ENCODE data around the gene NFAT5.

NFAT5 gene

GRCh38 chr16:69720822-69721430, 155.2 kb downstream of the NFAT5 start:
- Histone ChIP-seq H3K4me1 (ENCODE audit: insufficient read depth, low read length) (peaks cover 8% of the 10 kb centered on the region), H3K4me2 (ENCODE audit: insufficient read depth, low read length) (no peak overlapping the region), H3K9me3 (ENCODE audit: insufficient read depth, low read length, severe bottlenecking) (no peaks in the 10 kb centered on the region), H3K27ac (ENCODE audit: low read length) (no peak overlapping the region), H3K27me3 (ENCODE audit: insufficient read depth, low read length, poor library complexity) (no peaks in the 10 kb centered on the region), H3K9ac (ENCODE audit: low read depth, low read length) (no peak overlapping the region), H3K79me2 (ENCODE audit: insufficient read depth, low read length) (no peaks in the 10 kb centered on the region), H3K36me3 (ENCODE audit: insufficient read depth, low read length) (no peaks in the 10 kb centered on the region), H2AFZ (ENCODE audit: low read depth, low read length) (no peak overlapping the region), H4K20me1 (ENCODE audit: insufficient read depth, low read length) (no peaks in the 10 kb centered on the region), H3K4me3 (ENCODE audit: low read depth in 1 of 2, low read length in 2 of 2) (no peak overlapping the region)
- ATAC-seq (ENCODE audit: insufficient read depth, low read depth) (no peak), DNase-seq (no peak)
- TF ChIP-seq CTCF (IDR thresholded peaks at IDR 0.05; ENCODE audit: borderline replicate concordance, extremely low read depth, low read length, poor library complexity, severe bottlenecking) (no peak), EZH2 (IDR thresholded peaks at IDR 0.05; ENCODE audit: borderline replicate concordance, low read depth, low read length, severe bottlenecking) (no peak)

- Histone ChIP-seq H2AFZ (ENCODE audit: low read depth, low read length) (no peak overlapping the region), H3K27me3 (ENCODE audit: insufficient read depth, low read length, poor library complexity) (no peaks in the 10 kb centered on the region), H3K27ac (ENCODE audit: low read length) (no peak overlapping the region), H3K4me3 (ENCODE audit: low read depth in 1 of 2, low read length in 2 of 2) (no peak overlapping the region), H3K9me3 (ENCODE audit: insufficient read depth, low read length, severe bottlenecking) (no peaks in the 10 kb centered on the region), H4K20me1 (ENCODE audit: insufficient read depth, low read length) (no peaks in the 10 kb centered on the region), H3K4me1 (ENCODE audit: insufficient read depth, low read length) (peaks cover 14% of the 10 kb centered on the region), H3K79me2 (ENCODE audit: insufficient read depth, low read length) (no peaks in the 10 kb centered on the region), H3K36me3 (ENCODE audit: insufficient read depth, low read length) (no peaks in the 10 kb centered on the region), H3K4me2 (ENCODE audit: insufficient read depth, low read length) (no peak overlapping the region), H3K9ac (ENCODE audit: low read depth, low read length) (no peak overlapping the region)
- no peak for DNase-seq
- ATAC-seq (ENCODE audit: insufficient read depth, low read depth) = no peak
- no peak for TF ChIP-seq CTCF (IDR thresholded peaks at IDR 0.05; ENCODE audit: borderline replicate concordance, extremely low read depth, low read length, poor library complexity, severe bottlenecking)
- TF ChIP-seq EZH2 (IDR thresholded peaks at IDR 0.05; ENCODE audit: borderline replicate concordance, low read depth, low read length, severe bottlenecking) = no peak
Measured at GRCh38 chr16:69721441-69721957, 155.7 kb downstream of the NFAT5 start.

- Histone ChIP-seq H3K27me3 (ENCODE audit: insufficient read depth, low read length, poor library complexity) (no peaks in the 10 kb centered on the region), H3K9ac (ENCODE audit: low read depth, low read length) (no peak overlapping the region), H3K27ac (ENCODE audit: low read length) (no peak overlapping the region), H4K20me1 (ENCODE audit: insufficient read depth, low read length) (no peaks in the 10 kb centered on the region), H3K36me3 (ENCODE audit: insufficient read depth, low read length) (no peaks in the 10 kb centered on the region), H3K9me3 (ENCODE audit: insufficient read depth, low read length, severe bottlenecking) (no peaks in the 10 kb centered on the region), H3K4me2 (ENCODE audit: insufficient read depth, low read length) (no peak overlapping the region), H3K4me1 (ENCODE audit: insufficient read depth, low read length) (peaks cover 33% of the 10 kb centered on the region), H3K79me2 (ENCODE audit: insufficient read depth, low read length) (peaks cover 7% of the 10 kb centered on the region), H3K4me3 (ENCODE audit: low read depth in 1 of 2, low read length in 2 of 2) (no peak overlapping the region), H2AFZ (ENCODE audit: low read depth, low read length) (no peak overlapping the region)
- no peak for DNase-seq
- ATAC-seq (ENCODE audit: insufficient read depth, low read depth) = no peak
- no peak for TF ChIP-seq CTCF (IDR thresholded peaks at IDR 0.05; ENCODE audit: borderline replicate concordance, extremely low read depth, low read length, poor library complexity, severe bottlenecking)
- TF ChIP-seq EZH2 (IDR thresholded peaks at IDR 0.05; ENCODE audit: borderline replicate concordance, low read depth, low read length, severe bottlenecking) = no peak
Measured at GRCh38 chr16:69724414-69724873, 158.7 kb downstream of the NFAT5 start.

Data from DND-41 (cell line).